ENCODE measurements around the gene RTN4RL1. TPM values are rescaled to one million over a fixed set of nuclear protein-coding genes. Genes with fewer than 3 reads are reported as not detected.

RTN4RL1 gene
- total and polyA plus RNA-seq, 11 donors: 1.7 to 4.9 (median 2.7) TPM

DNA sequence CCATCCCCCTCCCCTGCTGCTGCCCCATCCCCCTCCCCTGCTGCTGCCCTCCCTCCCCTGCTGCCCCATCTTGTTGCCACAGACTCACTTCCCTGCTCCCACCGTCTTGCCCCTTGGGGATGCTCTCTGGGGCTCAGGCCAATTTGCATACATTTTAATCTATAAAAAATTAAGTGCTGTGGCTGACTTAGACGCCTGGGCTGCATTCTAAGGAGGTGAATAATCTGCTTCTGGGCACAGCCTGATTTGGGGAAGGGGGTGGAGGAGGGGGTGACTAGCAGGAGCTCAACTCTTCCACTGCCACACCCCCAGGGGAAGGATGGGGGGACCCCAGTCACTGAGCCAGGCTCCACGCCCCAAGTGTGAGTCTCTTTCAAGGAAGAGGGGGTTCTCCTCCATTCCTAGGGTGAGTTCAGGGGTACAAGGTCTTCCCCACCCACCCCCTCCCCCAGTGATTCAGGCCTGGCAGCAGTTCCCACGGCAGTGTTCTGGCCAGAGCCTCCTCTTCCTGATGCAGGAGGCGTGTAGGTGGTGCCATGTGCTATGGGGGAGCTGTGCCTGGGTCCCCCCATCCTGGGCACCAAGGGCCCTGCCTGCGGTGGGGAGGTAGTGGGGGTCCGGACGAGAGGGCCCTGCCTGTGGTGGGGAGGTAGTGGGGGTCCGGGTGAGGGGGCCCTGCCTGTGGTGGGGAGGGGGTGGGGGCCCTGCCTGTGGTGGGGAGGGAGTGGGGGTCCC lies 9.8 kb upstream of the RTN4RL1 start:
- Histone ChIP-seq H3K36me3 (peaks cover 0 to 51% (median 37%) of the 10 kb centered on the region in 9 donors), H3K4me1 (peaks cover 7 to 19% (median 14%) of the 10 kb centered on the region in 12 donors), H3K27ac (no peak overlapping the region), H3K27me3 (no peaks in the 10 kb centered on the region), H3K4me3 (no peak overlapping the region), H3K9me3 (no peaks in the 10 kb centered on the region)
- TF ChIP-seq CTCF (IDR thresholded peaks at IDR 0.05): no peak
- no peak for TF ChIP-seq POLR2A (IDR thresholded peaks at IDR 0.05)
- ATAC-seq (no peak), DNase-seq (no peak)
- intact Hi-C loops (cut with DNase I): loop anchor here in 3 of 10 donors (10.0 kb wide), 3 partner anchors 300 to 470 kb away; partner anchors contain the start of gene PITPNA (in 1 of the 3)
- WGBS, 4 donors: 59 to 89% (median 72%) methylated on average over 5 to 9 of the region's 9 CpGs

DNA sequence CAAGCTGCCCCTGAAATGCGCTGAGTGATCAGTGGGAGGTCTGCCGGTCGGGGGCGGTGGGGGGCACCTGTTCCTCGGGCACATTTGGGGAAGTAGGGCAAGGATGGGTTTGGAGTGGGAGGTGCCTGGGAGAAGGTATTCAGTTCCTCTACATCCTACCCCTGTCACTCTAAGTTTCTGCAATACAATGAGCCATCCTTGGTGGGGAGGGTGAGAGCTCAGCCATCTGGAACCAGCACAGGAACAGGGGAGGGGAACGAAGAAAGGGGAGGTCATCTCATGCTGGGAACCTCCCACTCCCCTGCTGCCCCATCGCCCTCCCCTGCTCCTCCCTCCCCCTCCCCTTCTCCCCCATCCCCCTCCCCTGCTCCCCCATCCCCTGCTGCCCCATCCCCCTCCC lies 9.0 kb upstream of the RTN4RL1 start:
- TF ChIP-seq CTCF (IDR thresholded peaks at IDR 0.05) (no peak), POLR2A (IDR thresholded peaks at IDR 0.05) (no peak)
- H3K9me3 ChIP-seq: no peaks in the 10 kb centered on the region
- 86 to 90% (median 87%) methylated on average over 7 of the region's 7 CpGs for WGBS, 4 donors
- H3K4me3 ChIP-seq: no peak overlapping the region
- H3K27me3 ChIP-seq: peaks cover 0 to 4% (median 0%) of the 10 kb centered on the region in 9 donors
- peaks cover 0 to 50% (median 36%) of the 10 kb centered on the region in 9 donors for H3K36me3 ChIP-seq
- peaks cover 7 to 24% (median 18%) of the 10 kb centered on the region in 12 donors for H3K4me1 ChIP-seq
- no peak overlapping the region for H3K27ac ChIP-seq
- ATAC-seq: no peak
- DNase-seq: no peak
- intact Hi-C loops (cut with DNase I): loop anchor here in 3 of 10 donors (10.0 kb wide), 3 partner anchors 299 to 469 kb away; partner anchors contain the start of gene PITPNA (in 1 of the 3)

GRCh38 chr17:2033153-2033552 lies 8.0 kb upstream of the RTN4RL1 start:
- TF ChIP-seq CTCF (IDR thresholded peaks at IDR 0.05) (no peak), POLR2A (IDR thresholded peaks at IDR 0.05) (no peak)
- Histone ChIP-seq H3K27ac (no peak overlapping the region), H3K27me3 (peaks cover 0 to 4% (median 0%) of the 10 kb centered on the region in 9 donors), H3K9me3 (no peaks in the 10 kb centered on the region), H3K36me3 (peaks cover 0 to 40% (median 34%) of the 10 kb centered on the region in 9 donors), H3K4me3 (no peak overlapping the region), H3K4me1 (peaks cover 7 to 31% (median 19%) of the 10 kb centered on the region in 12 donors)
- no peak for ATAC-seq
- intact Hi-C loops (cut with DNase I): loop anchor here in 3 of 10 donors (10.0 kb wide), 3 partner anchors 298 to 468 kb away; partner anchors contain the start of gene PITPNA (in 1 of the 3)
- DNase-seq: no peak
- 92 to 95% (median 94%) methylated on average over 7 of the region's 7 CpGs for WGBS, 4 donors

DNA sequence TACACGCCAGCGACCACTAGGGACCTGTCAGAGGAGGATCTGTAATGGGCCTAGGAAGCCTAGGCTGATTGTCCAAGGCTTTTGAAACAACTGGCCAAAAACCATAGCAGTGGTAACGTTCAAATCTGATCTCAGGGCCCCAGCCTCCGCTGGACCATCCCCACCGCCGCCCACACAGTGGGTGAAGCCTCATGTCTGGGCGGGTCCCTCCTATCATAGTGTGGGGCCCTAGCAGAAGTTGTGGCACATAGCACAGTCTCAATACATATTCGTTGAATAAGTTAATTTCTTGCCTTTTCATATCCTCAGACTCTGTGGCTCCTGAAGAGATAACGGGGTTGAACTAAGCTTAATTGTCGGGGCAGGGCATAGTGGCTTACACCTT lies 5.6 kb upstream of the RTN4RL1 start:
- no peak for ATAC-seq
- 21 to 29% (median 24%) methylated on average over 10 of the region's 10 CpGs for whole genome bisulfite sequencing, 4 donors

More for the DNA sequence above, 5.6 kb upstream of the RTN4RL1 start:
- intact Hi-C loops (cut with DNase I): loop anchor here in 3 of 10 donors (10.0 kb wide), 3 partner anchors 296 to 466 kb away; partner anchors contain the start of gene PITPNA (in 1 of the 3)
- Histone ChIP-seq H3K4me1 (peaks cover 10 to 42% (median 24%) of the 10 kb centered on the region in 12 donors), H3K9me3 (no peaks in the 10 kb centered on the region), H3K27ac (peak overlapping the region in 5 of 12 donors; percentile 56 to 87 (median 80)), H3K27me3 (peaks cover 0 to 23% (median 0%) of the 10 kb centered on the region in 9 donors), H3K4me3 (peak overlapping the region; percentile 64 to 100 (median 91)), H3K36me3 (peaks cover 0 to 18% (median 11%) of the 10 kb centered on the region in 9 donors)
- peak in 1 of 5 donors; percentile 55 for DNase-seq
- TF ChIP-seq POLR2A (IDR thresholded peaks at IDR 0.05) (no peak), CTCF (IDR thresholded peaks at IDR 0.05) (peak in 9 of 12 donors; percentile 15 to 53 (median 36))

Measured in heart left ventricle (tissue), 16 donors.